ENCODE data around the gene AK3. TPM values are rescaled to one million over a fixed set of nuclear protein-coding genes. Genes with fewer than 3 reads are reported as not detected.

The AK3 gene
- total RNA-seq, 1 donor from 2014 or later = 108 TPM

Other genes starting within 250 kb of the AK3 start
- 2.7 TPM for gene PLPP6, start 78.9 kb downstream of the AK3 start, total RNA-seq
- gene SPATA6L, start 74.7 kb downstream of the AK3 start, total RNA-seq = 2.4 TPM
- 43.0 TPM for gene CDC37L1, start 61.6 kb downstream of the AK3 start, total RNA-seq
- gene RCL1, start 51.7 kb upstream of the AK3 start, total RNA-seq = 8.5 TPM
- 52.8 TPM for gene JAK2, start 244.1 kb upstream of the AK3 start, total RNA-seq

Data from cardiac septum (tissue), 1 donor.